Activated CD4-positive, alpha-beta T cell treated with anti-CD3 and anti-CD28 coated beads, Interleukin-2, amount 10 ng/mL, durations not matched to agents 7 days and 5 days (primary cell): ENCODE data around the gene SNRPB. TPM values are rescaled to one million over a fixed set of nuclear protein-coding genes. Genes with fewer than 3 reads are reported as not detected.

Experiments
- CTCF ChIA-PET: fragments of 350-600 bp; sonication (Branson Sonifier 250); formaldehyde crosslinking; loops from one replicate; lab custom pipeline; 2021; ENCODE audit warnings: antibody characterized with exemption; lab: Charles Lee
- POLR2A ChIA-PET: fragments of 350-600 bp; sonication (Branson Sonifier 250); formaldehyde crosslinking; loops from one replicate; lab custom pipeline; 2021; ENCODE audit warnings: antibody characterized with exemption; lab: Charles Lee
- DNase-seq: peaks from one replicate; pipeline ENCODE4 v3.0.0-alpha.2; 2020
- H3K27ac Mint-ChIP-seq: one replicate; pipeline ENCODE4 v1.8.0; 2021; ENCODE audit warnings: mild to moderate bottlenecking, moderate library complexity, mixed read lengths
- H3K27me3 Mint-ChIP-seq: one replicate; pipeline ENCODE4 v1.8.0; 2021; ENCODE audit warnings: mixed read lengths
- H3K36me3 Mint-ChIP-seq: one replicate; pipeline ENCODE4 v1.8.0; 2021; ENCODE audit warnings: low read depth, mixed read lengths
- H3K4me1 Mint-ChIP-seq: one replicate; pipeline ENCODE4 v1.8.0; 2021; ENCODE audit warnings: mixed read lengths
- H3K4me3 Mint-ChIP-seq: one replicate; pipeline ENCODE4 v1.8.0; 2021; ENCODE audit warnings: mild to moderate bottlenecking, moderate library complexity, mixed read lengths
- H3K9me3 Mint-ChIP-seq: one replicate; pipeline ENCODE4 v1.8.0; 2021; ENCODE audit warnings: mixed read lengths
- total RNA-seq, 2 experiments: library from RNA; stranded (reverse); gene quantifications; one replicate each; pipeline ENCODE4 v1.2.3, GENCODE V29; 2021

SNRPB gene
- total RNA-seq: 100 to 1,000 TPM; 247 to 291 TPM

- Mint-ChIP-seq H3K27ac (peak within 1 kb of the TSS; percentile 99), H3K4me3 (peak within 1 kb of the TSS; percentile 95), H3K4me1 (peaks cover 51% of the 10 kb centered on the region), H3K9me3 (no peaks in the 10 kb centered on the region), H3K36me3 (peaks cover 44% of the 10 kb centered on the region), H3K27me3 (no peaks in the 10 kb centered on the region)
- DNase-seq: peak; percentile 98
- CTCF ChIA-PET: interaction anchor here (0.9 to 1.7 kb wide), 8 partner anchors 8 to 1255 kb away, joined by 3 to 6 read pairs (median 4); no protein-coding TSS in a partner anchor
- POLR2A ChIA-PET: interaction anchor here (0.5 to 1.7 kb wide), 6 partner anchors 9 to 1170 kb away, joined by 3 to 5 read pairs (median 4); partner anchors contain the start of gene NOP56
Measured at GRCh38 chr20:2470423-2471193, at the start of gene SNRPB. TSS of gene SNRPB (minus strand) at chr20:2470789. CDS start at chr20:2470690, 99 bp downstream.

DNA sequence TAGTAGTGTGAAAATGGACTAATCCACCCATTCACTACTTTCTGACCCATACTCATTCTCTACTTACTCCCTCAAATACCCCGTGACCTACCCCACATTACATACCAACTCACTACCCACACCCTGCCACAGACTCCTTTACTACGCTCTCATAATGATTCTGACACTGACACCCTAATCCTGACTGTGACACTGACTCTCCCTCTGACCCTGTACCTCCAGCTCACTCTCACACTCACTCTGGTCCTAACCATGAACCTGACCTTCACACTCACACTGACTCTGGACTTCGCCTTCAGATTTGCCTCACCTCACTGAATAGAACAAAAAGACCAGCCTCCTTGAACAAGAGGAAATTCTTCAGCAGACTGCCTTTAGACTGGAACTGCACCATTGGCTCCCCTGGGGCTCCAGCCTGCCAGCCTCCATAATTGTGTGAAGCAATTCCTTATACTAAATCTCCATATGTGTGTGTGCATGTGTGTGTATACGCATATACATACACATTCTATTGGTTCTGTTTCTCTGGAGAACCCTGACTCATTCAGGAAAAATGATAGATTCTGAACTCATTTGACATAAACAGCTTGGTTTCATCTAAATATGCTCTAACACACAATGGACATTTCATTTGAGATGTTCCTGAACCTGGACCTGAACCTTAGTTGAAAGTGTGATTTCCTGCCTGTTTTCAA, 48.7 kb upstream of the SNRPB start:
- Mint-ChIP-seq H3K9me3 (no peaks in the 10 kb centered on the region), H3K27ac (no peak overlapping the region), H3K4me1 (peaks cover 19% of the 10 kb centered on the region), H3K27me3 (peaks cover 15% of the 10 kb centered on the region), H3K36me3 (no peaks in the 10 kb centered on the region), H3K4me3 (no peak overlapping the region)
- CTCF ChIA-PET: interaction anchor here (1.4 to 3.8 kb wide), 3 partner anchors 10 to 49 kb away, joined by 3 to 35 read pairs (median 4); partner anchors contain the start of genes SNRPB and ZNF343
- DNase-seq: no peak
- POLR2A ChIA-PET: interaction anchor here (0.5 kb wide), 1 partner anchor 23 kb away, joined by 10 read pairs; no protein-coding TSS in a partner anchor

DNA sequence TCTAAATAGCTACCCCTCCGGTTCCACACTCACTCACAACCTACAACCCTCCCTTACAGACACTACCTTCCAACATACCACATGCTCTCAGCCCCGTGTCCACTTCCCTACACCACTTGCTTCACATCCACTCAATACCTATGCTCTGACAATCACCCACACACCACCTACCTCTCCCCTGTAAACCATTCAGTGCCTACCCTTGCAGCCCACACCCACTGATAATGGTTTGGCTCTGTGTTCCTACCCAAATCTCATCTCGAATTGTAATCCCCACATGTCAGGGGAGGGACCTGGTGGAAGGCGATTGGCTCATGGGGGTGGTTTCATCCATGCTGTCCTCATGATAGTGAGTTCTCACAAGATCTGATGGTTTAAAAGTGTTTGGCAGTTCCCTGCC, 48.0 kb upstream of the SNRPB start:
- Mint-ChIP-seq H3K27me3 (peaks cover 22% of the 10 kb centered on the region), H3K4me3 (no peak overlapping the region), H3K9me3 (no peaks in the 10 kb centered on the region), H3K27ac (no peak overlapping the region), H3K4me1 (peaks cover 15% of the 10 kb centered on the region), H3K36me3 (no peaks in the 10 kb centered on the region)
- CTCF ChIA-PET: no interaction called here
- POLR2A ChIA-PET: no interaction called here
- DNase-seq: no peak

DNA sequence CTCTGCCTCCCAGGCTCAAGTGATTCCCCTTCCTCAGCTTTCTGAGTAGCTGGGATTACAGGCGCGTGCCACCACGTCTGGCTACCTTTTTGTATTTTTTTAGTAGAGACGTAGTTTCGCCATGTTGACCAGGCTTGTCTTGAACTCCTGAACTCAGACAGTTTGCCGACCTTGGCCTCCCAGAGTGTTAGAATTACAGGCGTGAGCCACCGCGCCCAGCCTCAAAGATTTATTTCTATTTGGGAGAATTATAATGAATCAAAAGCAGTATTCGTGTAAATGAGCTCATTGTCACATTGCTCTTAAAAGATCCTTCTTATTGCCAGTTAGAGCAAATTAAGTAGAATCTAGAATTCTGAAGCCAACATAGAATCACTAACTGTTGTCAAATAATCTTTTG, 47.5 kb upstream of the SNRPB start:
- no peaks in the 10 kb centered on the region for H3K9me3 Mint-ChIP-seq
- ChIA-PET CTCF (no interaction called here), POLR2A (no interaction called here)
- H3K4me3 Mint-ChIP-seq: no peak overlapping the region
- H3K4me1 Mint-ChIP-seq: peaks cover 14% of the 10 kb centered on the region
- H3K27ac Mint-ChIP-seq: no peak overlapping the region
- peaks cover 26% of the 10 kb centered on the region for H3K27me3 Mint-ChIP-seq
- no peak for DNase-seq
- H3K36me3 Mint-ChIP-seq: no peaks in the 10 kb centered on the region

GRCh38 chr20:2516399-2516798, 45.8 kb upstream of the SNRPB start:
- no peak for DNase-seq
- no peaks in the 10 kb centered on the region for H3K9me3 Mint-ChIP-seq
- H3K36me3 Mint-ChIP-seq: no peaks in the 10 kb centered on the region
- ChIA-PET CTCF (no interaction called here), POLR2A (no interaction called here)
- peaks cover 35% of the 10 kb centered on the region for H3K27me3 Mint-ChIP-seq
- H3K27ac Mint-ChIP-seq: no peak overlapping the region
- H3K4me3 Mint-ChIP-seq: no peak overlapping the region
- peaks cover 6% of the 10 kb centered on the region for H3K4me1 Mint-ChIP-seq

DNA sequence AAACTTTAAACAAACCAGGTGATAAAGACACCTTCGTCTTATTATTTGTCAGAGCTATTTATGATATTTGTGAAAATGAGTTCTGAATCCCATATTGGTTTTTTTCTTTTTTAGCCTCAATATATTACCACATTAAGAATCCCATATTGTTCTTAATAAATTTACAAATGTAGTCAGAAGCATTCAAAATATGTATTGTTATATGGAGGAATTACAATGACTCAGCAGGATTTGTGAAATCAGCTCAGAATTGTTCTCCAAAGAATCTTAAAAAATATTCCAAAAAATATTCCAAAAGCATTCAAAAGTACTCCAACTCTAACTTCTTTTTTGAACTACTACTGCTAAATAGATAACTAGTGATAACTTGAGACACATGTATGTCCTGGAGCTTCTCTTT, 44.6 kb upstream of the SNRPB start:
- Mint-ChIP-seq H3K27me3 (peaks cover 42% of the 10 kb centered on the region), H3K4me3 (no peak overlapping the region)
- CTCF ChIA-PET: interaction anchor here (2.3 kb wide), 1 partner anchor 9 kb away, joined by 19 read pairs; no protein-coding TSS in a partner anchor

DNA sequence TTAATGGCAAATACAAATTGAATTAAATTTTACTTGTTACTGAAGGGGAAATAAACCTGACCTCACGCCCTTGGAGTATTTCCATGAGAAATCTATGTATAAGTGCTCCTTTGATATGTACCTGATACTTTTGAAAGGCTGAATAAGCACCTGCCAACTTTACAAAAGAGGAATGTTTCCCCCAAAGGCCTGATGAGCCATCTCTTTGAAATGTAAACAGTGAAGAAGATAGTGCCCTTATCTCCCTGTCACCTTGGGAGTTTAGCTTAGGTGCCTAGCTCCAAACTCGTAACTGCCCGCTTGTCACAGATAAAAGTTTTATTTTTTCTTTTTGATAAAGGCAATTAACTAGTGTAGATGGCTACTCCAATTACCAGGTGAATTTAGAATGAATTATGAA, 39.2 kb upstream of the SNRPB start:
- Mint-ChIP-seq H3K27me3 (peaks cover 31% of the 10 kb centered on the region), H3K27ac (no peak overlapping the region), H3K4me3 (peak overlapping the region; percentile 30), H3K4me1 (peaks cover 21% of the 10 kb centered on the region), H3K9me3 (no peaks in the 10 kb centered on the region), H3K36me3 (no peaks in the 10 kb centered on the region)
- CTCF ChIA-PET: interaction anchor here (1.8 to 3.7 kb wide), 2 partner anchors 11 to 14 kb away, joined by 9 to 35 read pairs; no protein-coding TSS in a partner anchor
- POLR2A ChIA-PET: interaction anchor here (1.0 kb wide), 1 partner anchor 39 kb away, joined by 3 read pairs; the partner anchor contains the start of gene SNRPB
- DNase-seq: no peak

More for the DNA sequence above, 44.6 kb upstream of the SNRPB start:
- Mint-ChIP-seq H3K9me3 (no peaks in the 10 kb centered on the region), H3K27ac (no peak overlapping the region), H3K4me1 (no peaks in the 10 kb centered on the region), H3K36me3 (no peaks in the 10 kb centered on the region)
- POLR2A ChIA-PET: no interaction called here
- no peak for DNase-seq

DNA sequence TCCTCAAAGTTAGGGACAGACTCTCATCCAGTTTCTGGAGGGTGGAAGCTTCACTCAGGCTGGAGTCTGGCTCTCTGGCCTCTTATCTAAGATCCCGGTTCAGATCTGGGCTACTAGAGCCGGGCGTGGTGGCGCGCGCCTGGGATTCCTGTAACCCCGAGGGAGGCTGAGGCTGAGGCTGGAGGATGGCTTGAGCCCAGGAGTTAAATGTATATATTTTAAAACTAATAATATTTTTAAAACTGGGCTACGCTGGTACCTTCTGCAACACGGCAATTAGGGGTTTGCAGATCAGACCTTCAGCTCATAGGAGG, 38.8 kb upstream of the SNRPB start:
- ChIA-PET CTCF (interaction anchor here (1.8 to 3.7 kb wide), 2 partner anchors 12 to 15 kb away, joined by 9 to 35 read pairs; no protein-coding TSS in a partner anchor), POLR2A (interaction anchor here (0.7 to 1.0 kb wide), 2 partner anchors 39 to 546 kb away, joined by 3 read pairs; partner anchors contain the start of gene SNRPB)
- peaks cover 30% of the 10 kb centered on the region for H3K27me3 Mint-ChIP-seq
- no peaks in the 10 kb centered on the region for H3K9me3 Mint-ChIP-seq
- peak overlapping the region; percentile 99 for H3K27ac Mint-ChIP-seq
- peaks cover 21% of the 10 kb centered on the region for H3K4me1 Mint-ChIP-seq
- H3K4me3 Mint-ChIP-seq: peak overlapping the region; percentile 99
- DNase-seq: no peak
- H3K36me3 Mint-ChIP-seq: no peaks in the 10 kb centered on the region

GRCh38 chr20:2508631-2509467, 38.3 kb upstream of the SNRPB start, which contains the start of gene ZNF343:
TSS of gene ZNF343 (minus strand) at chr20:2508915. CDS start at chr20:2493895, 15,020 bp downstream.
- peak; percentile 86 for DNase-seq
- H3K4me3 Mint-ChIP-seq: peak within 1 kb of the TSS; percentile 99
- ChIA-PET POLR2A (interaction anchor here (0.7 to 1.0 kb wide), 2 partner anchors 38 to 546 kb away, joined by 3 read pairs; partner anchors contain the start of gene SNRPB), CTCF (interaction anchor here (0.6 to 3.7 kb wide), 4 partner anchors 12 to 39 kb away, joined by 3 to 35 read pairs (median 6); no protein-coding TSS in a partner anchor)
- H3K9me3 Mint-ChIP-seq: no peaks in the 10 kb centered on the region
- peaks cover 21% of the 10 kb centered on the region for H3K4me1 Mint-ChIP-seq
- H3K27me3 Mint-ChIP-seq: peaks cover 25% of the 10 kb centered on the region
- H3K36me3 Mint-ChIP-seq: no peaks in the 10 kb centered on the region
- H3K27ac Mint-ChIP-seq: peak within 1 kb of the TSS; percentile 99

DNA sequence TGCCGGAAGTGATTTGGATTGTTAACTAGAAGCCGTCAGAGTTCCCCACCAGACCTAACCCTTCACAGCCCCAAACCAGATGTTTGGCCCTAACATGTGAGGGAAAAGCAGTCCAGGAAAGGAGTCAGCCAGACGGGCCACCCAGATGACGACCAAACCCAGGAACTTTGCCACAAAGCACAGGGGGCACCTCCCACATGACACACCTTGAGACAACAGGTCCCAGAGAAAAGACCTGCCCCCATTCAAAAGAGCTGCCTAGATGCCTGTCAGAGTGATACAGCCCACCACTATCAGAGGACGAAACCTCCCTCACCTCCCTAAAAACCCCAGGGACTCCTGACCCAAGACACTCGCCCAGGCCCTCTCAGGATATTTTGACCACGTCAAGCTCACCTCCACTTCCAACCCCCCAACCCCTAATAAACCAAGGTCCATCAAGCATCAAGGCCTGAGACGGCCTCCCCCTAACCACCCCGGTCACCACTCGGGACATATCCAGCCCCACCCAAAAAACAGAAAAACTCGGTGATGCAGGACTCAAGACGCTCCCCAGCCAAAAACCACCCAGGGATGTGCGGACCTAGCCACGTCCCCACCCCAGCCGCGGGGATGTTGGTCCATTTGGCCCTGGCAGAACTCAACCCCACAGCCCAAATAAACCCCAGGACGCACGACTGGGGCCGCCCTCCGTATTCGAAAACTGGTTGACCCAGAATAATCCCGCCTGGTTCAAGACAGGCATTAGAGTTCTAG, 37.5 kb upstream of the SNRPB start:
- peaks cover 18% of the 10 kb centered on the region for H3K27me3 Mint-ChIP-seq
- ChIA-PET POLR2A (no interaction called here), CTCF (interaction anchor here (0.7 to 3.7 kb wide), 5 partner anchors 13 to 1411 kb away, joined by 3 to 35 read pairs (median 3); no protein-coding TSS in a partner anchor)
- no peaks in the 10 kb centered on the region for H3K36me3 Mint-ChIP-seq
- H3K4me3 Mint-ChIP-seq: peak overlapping the region; percentile 99
- no peaks in the 10 kb centered on the region for H3K9me3 Mint-ChIP-seq
- H3K27ac Mint-ChIP-seq: peak overlapping the region; percentile 99
- peaks cover 22% of the 10 kb centered on the region for H3K4me1 Mint-ChIP-seq
- DNase-seq: no peak

GRCh38 chr20:2507464-2507863, 36.9 kb upstream of the SNRPB start:
- peaks cover 25% of the 10 kb centered on the region for H3K4me1 Mint-ChIP-seq
- H3K27ac Mint-ChIP-seq: peak overlapping the region; percentile 99
- peak overlapping the region; percentile 99 for H3K4me3 Mint-ChIP-seq
- peaks cover 16% of the 10 kb centered on the region for H3K27me3 Mint-ChIP-seq
- POLR2A ChIA-PET: no interaction called here
- CTCF ChIA-PET: interaction anchor here (0.6 to 3.7 kb wide), 7 partner anchors 14 to 1411 kb away, joined by 3 to 35 read pairs (median 3); no protein-coding TSS in a partner anchor
- H3K36me3 Mint-ChIP-seq: no peaks in the 10 kb centered on the region
- no peak for DNase-seq
- H3K9me3 Mint-ChIP-seq: no peaks in the 10 kb centered on the region
